GM23338 (cell line): ENCODE data around the gene AFF2. TPM values are rescaled to one million over a fixed set of nuclear protein-coding genes. Genes with fewer than 3 reads are reported as not detected.

Experiments
- ATAC-seq: fragments of 200-7000 bp; cut with Tn5 transposase; 3 replicates; pipeline ENCODE4 v1.9.1; 2020
- DNase-seq: peaks from one replicate; pipeline ENCODE4 v3.0.0-alpha.2; 2015; ENCODE audit warnings: low spot score
- H2AFZ ChIP-seq: fragments of 200-600 bp; sonication (generic); 2 replicates; pipeline ENCODE4 v1.8.0; 2016; ENCODE audit warnings: antibody characterized with exemption, mild to moderate bottlenecking, moderate library complexity
- H3F3A ChIP-seq: fragments of 200-600 bp; sonication (generic); replicated peaks from 2 replicates; pipeline ENCODE4 v1.8.0; 2017; ENCODE audit warnings: antibody characterized with exemption, mixed run types, low read depth
- H3K27ac ChIP-seq: fragments of 200-600 bp; sonication (generic); 2 replicates; pipeline ENCODE4 v1.6.1; 2016; ENCODE audit warnings: low read depth
- H3K27me3 ChIP-seq: fragments of 200-600 bp; sonication (generic); 2 replicates; pipeline ENCODE4 v1.8.0; 2016; ENCODE audit warnings: mild to moderate bottlenecking, mixed run types, moderate library complexity; ENCODE audit not compliant: insufficient read depth
- H3K36me3 ChIP-seq: fragments of 200-600 bp; sonication (generic); 2 replicates; pipeline ENCODE4 v1.8.0; 2016; ENCODE audit warnings: mild to moderate bottlenecking; ENCODE audit not compliant: insufficient read depth
- H3K4me1 ChIP-seq: fragments of 200-600 bp; sonication (generic); 2 replicates; pipeline ENCODE4 v1.8.0; 2016; ENCODE audit warnings: mild to moderate bottlenecking, moderate library complexity; ENCODE audit not compliant: insufficient read depth
- H3K4me2 ChIP-seq: fragments of 200-600 bp; sonication (generic); 2 replicates; pipeline ENCODE4 v1.7.1; 2017; ENCODE audit warnings: mixed run types
- H3K4me3 ChIP-seq: fragments of 200-600 bp; sonication (generic); 2 replicates; pipeline ENCODE4 v1.6.1; 2016; ENCODE audit warnings: mixed run types
- H3K79me2 ChIP-seq: fragments of 200-600 bp; sonication (generic); replicated peaks from 2 replicates; pipeline ENCODE4 v1.8.0; 2017; ENCODE audit warnings: mild to moderate bottlenecking; ENCODE audit not compliant: insufficient read depth
- H3K9me2 ChIP-seq: fragments of 200-600 bp; sonication (generic); 2 replicates; pipeline ENCODE4 v1.8.0; 2017; ENCODE audit not compliant: insufficient read depth
- H4K20me1 ChIP-seq: fragments of 200-600 bp; sonication (generic); replicated peaks from 2 replicates; pipeline ENCODE4 v1.8.0; 2017; ENCODE audit warnings: mild to moderate bottlenecking; ENCODE audit not compliant: insufficient read depth
- H3K27ac Mint-ChIP-seq: 2 replicates; pipeline ENCODE4 v1.8.0; 2020; ENCODE audit warnings: inconsistent platforms, mild to moderate bottlenecking, moderate library complexity, mixed read lengths
- H3K27me3 Mint-ChIP-seq: 3 replicates; pipeline ENCODE4 v1.8.0; 2022; ENCODE audit warnings: low read depth, mild to moderate bottlenecking, moderate library complexity, mixed read lengths, inconsistent platforms; ENCODE audit not compliant: insufficient read depth, poor library complexity
- H3K36me3 Mint-ChIP-seq: 3 replicates; pipeline ENCODE4 v1.8.0; 2021; ENCODE audit warnings: low read depth, mild to moderate bottlenecking, inconsistent platforms, moderate library complexity, mixed read lengths
- H3K4me1 Mint-ChIP-seq: 3 replicates; pipeline ENCODE4 v1.8.0; 2020; ENCODE audit warnings: mild to moderate bottlenecking, inconsistent platforms, mixed read lengths
- H3K4me3 Mint-ChIP-seq: 3 replicates; pipeline ENCODE4 v1.8.0; 2021; ENCODE audit warnings: moderate library complexity, mild to moderate bottlenecking, inconsistent platforms, mixed read lengths
- H3K9me3 Mint-ChIP-seq: 3 replicates; pipeline ENCODE4 v1.8.0; 2020; ENCODE audit warnings: moderate library complexity, mild to moderate bottlenecking, inconsistent platforms, mixed read lengths
- REST ChIP-seq: IDR thresholded peaks from one replicate; pipeline ENCODE4 v1.6.1; 2018; ENCODE audit warnings: antibody characterized with exemption; ENCODE audit not compliant: unreplicated experiment
- STAT1 ChIP-seq: IDR thresholded peaks from one replicate; pipeline ENCODE4 v1.6.1; 2016; ENCODE audit warnings: antibody characterized with exemption; ENCODE audit not compliant: unreplicated experiment
- ZNF114 ChIP-seq: fragments of 250-450 bp; sonication (Bioruptor Pico); IDR thresholded peaks from 2 replicates; pipeline ENCODE4 v1.5.0; 2020; ENCODE audit warnings: mild to moderate bottlenecking, moderate library complexity
- ZNF462 ChIP-seq: fragments of 250-450 bp; sonication (Bioruptor Pico); IDR thresholded peaks from 2 replicates; pipeline ENCODE4 v1.5.0; 2020; ENCODE audit warnings: mild to moderate bottlenecking, moderate library complexity
- polyA plus RNA-seq: library from polyadenylated mRNA; unstranded; fragments of >200 nt; fragmentation: Nextera tagmentation; extraction: Ambion mirVana; gene quantifications from 2 replicates; pipeline ENCODE4 v1.2.1, GENCODE V29; 2016
- total RNA-seq: library from RNA; depleted of rRNA; stranded (reverse); fragments of >200 nt; shearing (Covaris generic); gene quantifications from 2 replicates; pipeline ENCODE4 v1.2.3, GENCODE V29; 2014

AFF2 gene
- total and polyA plus RNA-seq, 2 experiments from 2014 or later: 1.6 to 5.8 TPM

- Mint-ChIP-seq H3K27me3 (peaks cover under 1% of the 10 kb centered on the region), H3K9me3 (no peaks in the 10 kb centered on the region), H3K36me3 (no peaks in the 10 kb centered on the region), H3K27ac (no peak overlapping the region), H3K4me1 (peaks cover 7% of the 10 kb centered on the region; the same call in 1 of the 3 replicates), H3K4me3 (no peak overlapping the region)
- TF ChIP-seq REST: no peak
- TF ChIP-seq STAT1: no peak
- no peak for TF ChIP-seq ZNF114
- no peak for TF ChIP-seq ZNF462 (CRISPR knock-in tag)
- Histone ChIP-seq H3K36me3 (no peaks in the 10 kb centered on the region), H3K9me2 (no peaks in the 10 kb centered on the region), H3F3A (no peaks in the 10 kb centered on the region), H3K27ac (no peak overlapping the region), H3K79me2 (no peaks in the 10 kb centered on the region), H3K4me1 (no peaks in the 10 kb centered on the region), H3K4me3 (no peak overlapping the region), H4K20me1 (no peaks in the 10 kb centered on the region), H2AFZ (no peak overlapping the region), H3K4me2 (no peak overlapping the region), H3K27me3 (no peaks in the 10 kb centered on the region)
- DNase-seq (no peak), ATAC-seq (no peak)
Observed at GRCh38 chrX:148633218-148633908, 132.9 kb downstream of the AFF2 start.
